HG02852 (cell line): ENCODE measurements around the gene ACTN3.
"Not testable (repeated sequence)": the region's sequence is repeated elsewhere in the genome, so short reads cannot be mapped to it uniquely, and the experiment has no call there.

Experiments used
- ATAC-seq: cut with Tn5 transposase; IDR thresholded peaks from one replicate; pipeline ENCODE4 v1.9.1; 2021; ENCODE audit warnings: mild to moderate bottlenecking, moderate library complexity; ENCODE audit not compliant: unreplicated experiment

ACTN3 gene

DNA sequence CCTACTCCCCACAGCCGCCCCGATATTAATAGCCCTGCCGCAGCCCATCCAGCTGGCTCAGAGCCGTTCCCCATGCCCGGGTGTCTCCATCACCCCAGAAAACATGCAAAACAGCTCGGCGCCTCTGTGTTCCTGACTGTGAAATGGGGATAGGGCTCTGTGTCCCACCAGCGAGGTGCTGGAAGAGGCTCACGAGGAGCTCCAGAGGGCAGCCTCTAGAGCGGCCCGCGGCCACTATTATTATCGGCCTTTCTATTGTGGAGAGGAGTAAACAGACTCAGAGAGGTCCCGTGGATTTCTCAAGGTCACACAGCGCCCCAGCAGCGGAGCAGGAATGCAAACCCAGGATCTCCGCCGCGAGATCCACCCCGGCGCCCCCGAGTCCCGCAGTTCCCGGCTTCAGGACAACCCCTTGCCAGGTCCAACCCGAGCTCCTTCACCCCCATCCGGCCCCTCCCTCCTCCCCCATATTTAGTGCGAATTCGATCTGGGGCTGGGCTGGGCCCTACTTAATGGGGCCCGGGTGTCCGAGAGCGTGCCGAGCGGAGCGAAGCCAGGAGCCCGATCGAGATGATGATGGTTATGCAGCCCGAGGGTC is at the start of gene ACTN3:
TSS of gene ACTN3 (plus strand) at position 536 of the 598 bp plus-strand sequence. CDS start at position 571, 35 bp downstream.
- no peak for ATAC-seq

DNA sequence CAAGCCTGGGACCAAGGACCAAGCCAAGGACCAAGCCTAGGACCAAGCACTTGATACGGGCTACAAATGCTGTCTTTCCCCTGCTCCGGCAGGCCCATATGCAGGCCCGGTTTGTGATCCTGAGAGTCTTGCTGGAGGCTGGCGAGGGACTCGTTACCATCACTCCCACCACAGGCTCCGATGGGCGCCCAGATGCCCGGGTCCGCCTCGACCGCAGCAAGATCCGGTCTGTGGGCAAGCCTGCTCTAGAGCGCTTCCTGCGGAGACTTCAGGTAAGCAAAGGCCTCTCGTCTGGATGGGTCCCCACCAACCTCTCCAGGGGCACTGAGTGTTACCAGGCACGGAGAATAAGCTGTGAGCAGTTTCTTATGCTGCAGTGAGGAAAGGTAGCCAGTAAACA is 49.5 kb upstream of the ACTN3 start:
- no peak for ATAC-seq

DNA sequence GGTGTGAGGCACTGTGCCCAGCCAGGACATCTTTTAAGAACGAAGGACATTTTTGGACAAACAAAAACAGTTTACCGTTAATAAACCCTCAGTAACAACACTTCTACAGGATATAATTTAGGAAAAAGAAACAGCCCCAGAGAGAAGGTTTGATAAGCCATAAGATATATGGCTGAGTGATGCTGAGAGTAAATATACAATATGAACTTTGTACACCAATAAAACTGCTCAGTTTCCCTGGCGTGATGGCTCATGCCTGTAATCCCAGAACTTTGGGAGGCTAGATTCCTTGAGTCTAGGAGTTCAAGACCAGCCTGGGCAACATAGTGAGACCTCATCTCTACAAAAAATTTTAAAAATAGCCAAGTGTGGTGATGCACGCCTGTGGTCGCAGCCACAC is 48.2 kb upstream of the ACTN3 start:
- no peak for ATAC-seq

DNA sequence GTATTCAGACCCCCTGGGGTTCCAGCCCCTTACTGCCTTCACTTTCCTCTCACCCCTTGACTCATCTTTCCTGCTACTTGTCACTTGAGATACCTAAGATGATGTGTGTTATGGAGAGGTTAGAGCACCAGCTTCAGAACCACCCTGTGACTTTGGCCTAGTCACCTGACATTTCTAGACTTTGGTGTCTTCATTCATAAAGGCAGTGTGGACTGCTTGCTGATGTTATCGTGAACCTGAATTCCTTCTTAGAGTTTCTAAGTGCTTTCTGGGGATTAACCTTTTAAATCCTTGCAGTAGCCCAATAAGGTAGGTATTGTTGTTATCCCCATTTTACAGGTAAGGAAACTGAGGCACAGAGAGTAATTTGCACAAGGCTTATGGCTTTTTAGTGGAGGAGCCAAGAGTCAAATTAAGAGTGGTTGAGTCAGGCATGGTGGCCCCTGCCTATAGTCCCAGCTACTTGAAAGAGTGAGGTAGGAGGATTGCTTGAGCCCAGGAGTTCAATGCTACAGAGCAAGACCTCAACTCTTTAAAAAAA is 41.4 kb upstream of the ACTN3 start:
- ATAC-seq, result no peak

DNA sequence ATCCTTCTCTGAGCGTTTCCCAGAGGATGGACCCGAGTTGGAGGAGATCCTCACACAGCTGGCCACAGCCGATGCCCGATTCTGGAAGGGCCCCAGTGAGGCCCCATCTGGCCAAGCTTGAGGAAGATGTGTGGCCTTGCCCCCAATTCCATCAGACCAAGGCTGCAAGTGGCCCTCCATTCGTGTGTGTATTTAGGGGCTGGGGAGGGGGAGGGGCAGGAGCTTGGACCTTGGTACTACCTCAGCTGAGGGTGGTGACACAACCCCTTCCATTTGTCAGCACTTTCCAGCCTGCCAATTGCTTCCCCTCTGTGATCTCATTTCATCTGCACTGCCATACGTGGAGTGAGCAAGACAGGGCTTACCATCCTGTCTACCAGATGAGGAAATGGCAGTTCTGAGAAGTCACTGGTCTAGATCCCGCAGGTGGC is 37.6 kb upstream of the ACTN3 start:
- ATAC-seq, result no peak

DNA sequence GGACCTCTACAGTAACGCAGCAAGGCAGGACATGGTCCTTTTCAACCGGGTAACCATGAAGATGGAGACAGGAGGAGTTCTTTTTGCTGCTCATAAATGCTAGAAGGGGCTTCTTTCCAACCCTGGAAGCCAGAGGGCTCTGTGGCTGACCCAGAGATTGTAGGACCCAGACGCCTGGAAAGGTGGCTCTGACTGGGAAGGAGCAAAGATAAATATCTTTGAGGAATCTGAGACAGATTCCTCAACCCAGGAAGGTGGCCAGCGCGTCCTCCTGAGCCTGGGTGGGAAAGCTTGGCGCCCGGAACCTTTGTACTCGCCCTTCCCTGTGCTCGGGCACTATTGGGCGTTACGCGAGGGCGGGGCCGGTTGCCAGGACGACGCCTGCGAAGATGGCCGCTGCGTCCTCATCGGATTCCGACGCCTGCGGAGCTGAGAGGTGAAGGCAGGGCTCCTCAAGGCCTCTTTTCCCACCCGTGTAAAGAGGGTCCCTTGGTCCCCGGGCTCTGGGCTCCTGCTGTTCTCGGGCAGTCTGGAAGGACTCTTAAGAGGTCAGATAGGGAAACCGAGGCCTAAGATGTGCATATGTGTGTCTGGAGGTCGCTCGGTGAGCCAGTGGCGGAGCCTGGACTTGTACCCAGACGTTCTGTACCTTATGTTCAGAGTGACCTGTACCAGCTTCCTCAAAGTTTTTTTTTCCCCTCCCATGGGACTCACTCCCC is 36.3 kb upstream of the ACTN3 start, which contains the start of gene BBS1:
TSS of gene BBS1 (plus strand) at position 365 of the 719 bp plus-strand sequence. CDS start at position 390, 25 bp downstream.
- ATAC-seq, result peak; percentile 78

DNA sequence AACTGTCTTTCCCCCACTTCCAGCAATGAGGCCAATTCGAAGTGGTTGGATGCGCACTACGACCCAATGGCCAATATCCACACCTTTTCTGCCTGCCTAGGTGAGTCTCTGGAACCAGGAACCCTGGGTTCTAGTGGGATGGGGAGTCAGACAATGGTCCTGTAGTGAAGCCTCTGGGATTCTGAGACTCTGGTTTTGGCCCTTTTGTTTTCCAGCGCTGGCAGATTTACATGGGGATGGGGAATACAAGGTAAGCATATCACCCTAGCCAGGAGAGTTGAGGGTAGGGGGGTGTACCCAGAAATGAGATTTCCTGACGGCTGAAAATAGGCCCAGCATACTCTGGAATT is 35.7 kb upstream of the ACTN3 start:
- no peak for ATAC-seq

- no peak for ATAC-seq
Observed at GRCh38 chr11:66523611-66524010, 23.1 kb upstream of the ACTN3 start.

- no peak for ATAC-seq
Observed at GRCh38 chr11:66524304-66525040, 22.2 kb upstream of the ACTN3 start.

DNA sequence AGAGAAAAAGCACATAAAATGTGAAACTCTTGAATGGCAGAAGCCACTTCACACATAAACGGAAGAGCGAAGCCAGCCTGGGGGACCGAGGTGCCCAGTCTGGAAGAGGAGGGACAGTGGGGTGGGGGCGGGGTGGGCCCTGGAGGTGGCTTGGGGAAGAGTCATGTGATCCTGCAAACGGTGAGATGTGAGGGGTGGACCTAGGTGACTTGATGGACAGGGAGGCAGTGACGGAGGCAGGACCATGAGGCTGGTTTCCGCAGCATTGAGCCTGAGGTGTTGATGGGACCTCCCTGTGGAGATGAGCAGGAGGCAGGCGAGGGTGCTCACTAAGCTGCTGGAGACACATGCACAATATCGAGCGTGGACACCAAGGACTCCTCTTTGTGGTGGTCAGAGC is 17.6 kb upstream of the ACTN3 start:
- ATAC-seq, result no peak

DNA sequence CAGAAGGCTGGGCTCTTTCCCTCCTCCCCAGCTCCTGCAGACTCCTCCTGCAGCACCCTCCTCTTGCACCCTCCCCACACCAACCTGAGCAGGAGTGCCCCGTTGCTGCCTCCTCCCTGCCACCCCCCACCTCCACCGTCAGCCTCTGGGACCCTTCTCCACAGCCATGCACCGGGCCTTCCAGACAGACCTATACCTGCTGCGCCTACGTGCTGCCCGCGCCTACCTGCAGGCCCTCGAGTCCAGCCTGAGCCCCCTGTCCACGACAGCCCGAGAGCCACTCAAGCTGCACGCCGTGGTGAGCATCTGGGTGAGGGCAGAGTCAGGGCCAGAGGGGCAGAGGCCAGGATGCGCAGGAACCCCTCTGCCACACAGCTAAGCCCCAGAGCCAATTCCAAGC is 17.0 kb upstream of the ACTN3 start:
- ATAC-seq, result no peak

GRCh38 chr11:66530927-66531709 is 15.6 kb upstream of the ACTN3 start:
- no peak for ATAC-seq

GRCh38 chr11:66531841-66532240 is 14.9 kb upstream of the ACTN3 start:
- no peak for ATAC-seq

DNA sequence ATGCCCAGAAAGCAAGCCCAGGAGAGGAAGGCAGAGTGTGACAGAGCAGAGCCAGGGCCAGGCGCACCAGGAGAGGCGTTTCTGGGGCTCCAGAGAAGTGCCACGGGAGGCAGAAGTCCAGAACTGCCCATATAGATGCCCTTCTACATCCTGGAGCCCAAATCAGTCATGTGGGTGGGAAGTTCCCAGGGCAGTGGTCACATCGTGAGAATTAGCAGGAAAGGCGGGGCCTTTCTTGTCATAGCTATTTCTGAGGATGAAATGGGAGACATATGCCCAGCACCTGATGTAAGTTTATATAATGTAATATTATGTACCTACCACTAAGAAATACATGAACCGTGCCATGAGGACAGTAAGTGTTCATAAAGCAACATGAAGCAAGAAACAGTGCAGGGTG is 13.9 kb upstream of the ACTN3 start:
- no peak for ATAC-seq

GRCh38 chr11:66539170-66539869 is 7.4 kb upstream of the ACTN3 start:
- no peak for ATAC-seq

DNA sequence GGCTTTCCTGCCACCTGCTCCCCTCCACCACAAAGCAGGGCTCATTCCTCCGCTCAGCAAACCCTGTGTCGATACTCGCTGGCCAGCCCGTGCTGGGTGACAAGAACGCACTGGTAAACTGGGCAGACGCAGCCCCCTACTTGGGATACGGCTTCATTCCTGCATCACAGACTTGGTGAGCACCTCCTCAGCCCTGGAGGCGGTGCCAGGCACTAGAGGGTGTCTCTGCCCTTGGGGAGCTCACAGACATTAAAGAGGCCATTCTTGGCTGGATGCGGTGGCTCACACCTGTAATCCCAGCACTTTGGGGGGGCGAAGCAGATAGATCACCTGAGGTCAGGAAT is 6.9 kb upstream of the ACTN3 start:
- no peak for ATAC-seq

DNA sequence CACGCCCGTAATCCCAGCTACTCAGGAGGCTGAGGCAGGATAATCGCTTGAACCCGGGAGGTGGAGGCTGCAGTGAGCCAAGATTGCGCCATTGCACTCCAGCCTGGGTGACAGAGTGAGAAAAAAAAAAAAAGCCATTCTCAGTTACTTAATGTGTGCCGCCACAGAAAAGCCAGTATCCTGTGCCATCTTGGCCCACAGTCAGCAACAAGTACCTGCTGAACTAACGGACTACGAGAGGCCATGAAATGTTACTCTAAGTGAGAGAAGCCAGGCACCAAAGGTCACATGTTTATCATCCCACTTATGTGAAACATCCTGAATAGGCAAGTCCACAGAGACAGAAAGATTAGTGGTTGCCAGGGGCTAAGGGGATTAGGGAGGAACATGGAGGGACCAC is 6.1 kb upstream of the ACTN3 start:
- not testable (repeated sequence) for ATAC-seq

DNA sequence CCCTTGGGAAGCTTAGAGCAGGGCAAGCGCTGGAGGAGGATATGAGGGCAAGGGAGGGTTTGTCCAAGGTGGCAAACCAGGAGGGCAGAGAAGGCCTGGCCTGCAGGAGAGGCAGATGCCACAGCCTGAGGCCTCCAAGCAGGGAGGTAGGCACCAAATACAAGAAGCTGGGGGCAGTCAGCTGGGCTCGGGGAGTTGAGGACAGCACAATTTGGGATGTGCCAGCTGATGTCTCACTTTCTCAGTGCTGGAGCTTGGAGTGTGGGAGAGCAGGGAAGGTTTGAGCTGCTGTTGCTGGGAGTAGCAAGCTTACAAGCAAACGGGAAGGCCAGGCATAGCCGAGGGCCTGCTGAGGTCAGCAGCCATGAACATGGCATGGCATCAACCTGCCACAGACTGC is 4.8 kb upstream of the ACTN3 start:
- no peak for ATAC-seq

DNA sequence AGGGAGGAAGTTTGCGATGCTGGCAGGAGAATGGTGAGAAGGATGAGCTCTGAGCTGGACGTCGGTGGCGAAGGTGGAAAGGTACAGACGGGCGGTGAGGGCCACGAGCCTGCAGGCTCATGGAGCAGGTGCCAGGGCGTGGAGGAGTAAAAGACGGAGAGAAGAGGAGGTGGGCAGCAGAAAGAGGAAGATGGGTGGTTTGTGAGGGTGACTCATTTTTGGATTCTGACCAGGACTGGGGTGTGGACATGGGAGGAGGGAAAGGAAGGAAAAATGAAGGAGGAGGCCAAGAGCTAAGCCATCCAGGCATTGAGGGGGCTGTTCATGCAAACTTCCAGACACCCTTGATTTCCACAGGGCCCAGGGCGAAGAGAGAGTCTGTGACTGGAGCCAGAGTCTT is 4.3 kb upstream of the ACTN3 start:
- ATAC-seq, result no peak

DNA sequence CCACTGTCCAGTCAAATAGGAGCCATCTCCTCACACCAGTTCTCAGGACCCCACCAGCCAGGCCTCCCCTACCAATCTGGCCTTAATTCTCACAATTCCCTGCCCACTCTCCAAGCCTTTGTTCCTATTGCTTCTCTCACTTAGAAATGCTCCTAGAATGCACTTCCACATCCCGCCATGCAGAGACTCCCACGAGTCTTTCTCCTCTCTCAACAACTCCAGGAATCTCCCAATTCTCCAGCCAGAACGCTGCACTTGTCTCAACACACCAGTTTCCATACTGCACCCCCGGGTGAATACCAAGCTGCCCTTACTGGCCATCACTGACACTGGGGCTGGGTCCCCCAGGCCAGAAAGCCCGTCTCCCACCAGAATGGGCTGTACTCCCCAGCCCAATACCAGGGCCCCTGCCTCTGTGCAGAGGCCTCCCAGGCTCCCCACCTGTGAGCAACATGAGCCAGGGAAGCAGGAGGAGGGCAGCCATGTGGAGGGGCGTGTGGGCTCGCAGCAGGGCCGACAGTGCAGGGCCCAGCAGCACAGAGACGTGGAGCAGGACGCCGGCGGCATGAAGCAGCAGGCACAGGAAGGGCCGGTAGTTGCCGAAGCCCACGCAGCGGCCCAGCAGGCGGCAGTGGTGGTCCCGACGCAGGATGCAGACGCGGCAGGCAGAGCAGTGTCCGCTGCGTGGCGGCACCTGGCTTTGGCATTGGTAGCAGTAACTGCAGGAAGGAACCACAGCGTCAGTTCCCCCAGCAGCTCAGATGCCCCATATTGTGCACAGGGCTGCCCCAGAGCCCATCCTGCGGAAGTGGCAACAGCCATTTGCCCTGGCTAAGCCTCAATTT is 3.2 kb upstream of the ACTN3 start:
- no peak for ATAC-seq
